Ovary (tissue), 9 donors: Measurements from ENCODE around the gene MAST4. TPM values are rescaled to one million over a fixed set of nuclear protein-coding genes. Genes with fewer than 3 reads are reported as not detected.

Experiments
- DNase-seq, 5 donors: peaks; one replicate each; pipeline ENCODE4 v3.0.0-alpha.2; 2019 to 2020
- H3K27ac ChIP-seq, 2 donors: fragments of 200-600 bp; one replicate each; pipeline versions ENCODE4 v1.5.1 to v1.8.0; 2019 to 2022
- H3K27me3 ChIP-seq: fragments of 200-600 bp; one replicate; pipeline ENCODE4 v1.8.0; 2022
- H3K36me3 ChIP-seq: fragments of 200-600 bp; sonication (generic); one replicate; pipeline ENCODE4 v1.5.1; 2019
- H3K4me1 ChIP-seq: one replicate; pipeline ENCODE4 v1.8.1; 2013; ENCODE audit warnings: mild to moderate bottlenecking, moderate library complexity; ENCODE audit not compliant: insufficient read depth
- H3K4me3 ChIP-seq: fragments of 200-600 bp; sonication (generic); one replicate; pipeline ENCODE4 v1.5.1; 2017
- H3K9me3 ChIP-seq, 2 donors: fragments of 200-600 bp in 1 of 2; sonication (generic) in 1 of 2; one replicate each; pipeline versions ENCODE4 v1.5.1 to v1.8.1; 2013 to 2019; ENCODE audit warnings: mild to moderate bottlenecking in 1 of 2, moderate library complexity in 1 of 2
- EP300 ChIP-seq: sonication (generic); formaldehyde crosslinking; IDR thresholded peaks from one replicate; pipeline ENCODE4 v1.6.1; 2017; ENCODE audit warnings: antibody characterized with exemption
- POLR2A ChIP-seq: fragments of 450-650 bp; IDR thresholded peaks from one replicate; pipeline ENCODE4 v1.6.1; 2017; ENCODE audit warnings: antibody characterized with exemption, mild to moderate bottlenecking, moderate library complexity
- WGBS, 3 donors: extraction: QIAGEN DNeasy Blood & Tissue Kit in 1 of 3; methylation state at CpG; one replicate each; pipeline versions ENCODE4 v1.1.5 to v1.1.7; 2013 to 2017; 5-methylcytosine and 5-hydroxymethylcytosine counted together
- intact Hi-C, 4 donors: fragments of 100-400 bp; cut with DNase I; formaldehyde crosslinking; loops; one replicate each; pipeline versions ENCODE4 v1.11.0 to v1.15.1; 2022 to 2023
- polyA plus RNA-seq, 2 donors: library from polyadenylated mRNA; stranded (reverse); fragments of 200-250 nt in 1 of 2; fragments of 350-450 nt in 1 of 2; fragmentation: Illumina TruSeq in 1 of 2; extraction: RNeasy Lipid Tissue Mini Kit (QIAGEN cat#74804) in 1 of 2; gene quantifications; one replicate each; pipeline ENCODE4 v1.2.3, GENCODE V29; 2013 to 2014
- total RNA-seq, 7 donors: library from RNA; depleted of rRNA in 2 of 7; stranded (reverse); fragments of >200 nt in 2 of 7; fragmentation: NEBNext Ultra II Directional in 3 of 7; extraction: Animal tissue kit (Norgen Biotek cat#: 25700) in 3 of 7; gene quantifications; one replicate each; pipeline versions ENCODE4 v1.1.0 to v1.2.4, GENCODE V29; 2016 to 2023
- TF ChIP-seq, protein P1 (sequence below), 3 donors: fragments of 450-650 bp in 2 of 3; fragments of 200-600 bp in 1 of 3; IDR thresholded peaks; one replicate each; pipeline versions ENCODE4 v1.5.1 to v1.8.0; 2016 to 2022; ENCODE audit warnings: antibody characterized with exemption in 3 of 3, mild to moderate bottlenecking in 1 of 3
- donor health status: DM: no; HTN: no; CAD: no; lungs with moderate emphysema.
- donor health status: DM: no; HTN: no; CAD: no.
- donor health status: Bipolar disorder and iron deficiency.
- donor health status: DM: yes; HTN: yes; CAD: no.
- donor health status: DM: no; HTN: no; CAD: no.
- donor health status: DM: yes; HTN: yes; CAD: no.

The MAST4 gene
- total and polyA plus RNA-seq, 9 donors, result 11.6 to 86.3 (median 57.6) TPM

DNA sequence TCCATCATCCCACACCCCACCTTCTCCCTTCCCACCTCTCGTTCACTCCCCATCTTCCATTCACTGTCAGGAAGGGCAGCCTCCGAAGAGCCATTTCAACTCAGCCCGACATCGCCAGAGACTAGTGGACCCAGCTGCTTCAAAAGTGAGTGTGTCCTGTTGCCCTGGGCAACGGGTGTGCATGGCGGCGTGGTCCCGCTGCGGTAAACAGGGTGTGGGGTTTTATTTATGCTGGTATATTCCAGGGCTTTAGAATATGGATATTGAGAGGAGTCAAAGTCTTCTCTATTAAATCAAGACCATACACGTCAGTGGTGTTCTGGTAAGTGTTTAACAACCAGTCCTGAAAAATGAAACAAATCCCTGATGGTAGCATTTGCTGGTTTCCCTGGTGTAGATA lies 274.5 kb downstream of the MAST4 start:
- intact Hi-C loops, result no loop called here
- DNase-seq, result no peak
- TF ChIP-seq EP300, result no peak
- no peak for TF ChIP-seq POLR2A
- TF ChIP-seq, protein P1, sequence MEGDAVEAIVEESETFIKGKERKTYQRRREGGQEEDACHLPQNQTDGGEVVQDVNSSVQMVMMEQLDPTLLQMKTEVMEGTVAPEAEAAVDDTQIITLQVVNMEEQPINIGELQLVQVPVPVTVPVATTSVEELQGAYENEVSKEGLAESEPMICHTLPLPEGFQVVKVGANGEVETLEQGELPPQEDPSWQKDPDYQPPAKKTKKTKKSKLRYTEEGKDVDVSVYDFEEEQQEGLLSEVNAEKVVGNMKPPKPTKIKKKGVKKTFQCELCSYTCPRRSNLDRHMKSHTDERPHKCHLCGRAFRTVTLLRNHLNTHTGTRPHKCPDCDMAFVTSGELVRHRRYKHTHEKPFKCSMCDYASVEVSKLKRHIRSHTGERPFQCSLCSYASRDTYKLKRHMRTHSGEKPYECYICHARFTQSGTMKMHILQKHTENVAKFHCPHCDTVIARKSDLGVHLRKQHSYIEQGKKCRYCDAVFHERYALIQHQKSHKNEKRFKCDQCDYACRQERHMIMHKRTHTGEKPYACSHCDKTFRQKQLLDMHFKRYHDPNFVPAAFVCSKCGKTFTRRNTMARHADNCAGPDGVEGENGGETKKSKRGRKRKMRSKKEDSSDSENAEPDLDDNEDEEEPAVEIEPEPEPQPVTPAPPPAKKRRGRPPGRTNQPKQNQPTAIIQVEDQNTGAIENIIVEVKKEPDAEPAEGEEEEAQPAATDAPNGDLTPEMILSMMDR (IDR thresholded peaks at IDR 0.05), result no peak

DNA sequence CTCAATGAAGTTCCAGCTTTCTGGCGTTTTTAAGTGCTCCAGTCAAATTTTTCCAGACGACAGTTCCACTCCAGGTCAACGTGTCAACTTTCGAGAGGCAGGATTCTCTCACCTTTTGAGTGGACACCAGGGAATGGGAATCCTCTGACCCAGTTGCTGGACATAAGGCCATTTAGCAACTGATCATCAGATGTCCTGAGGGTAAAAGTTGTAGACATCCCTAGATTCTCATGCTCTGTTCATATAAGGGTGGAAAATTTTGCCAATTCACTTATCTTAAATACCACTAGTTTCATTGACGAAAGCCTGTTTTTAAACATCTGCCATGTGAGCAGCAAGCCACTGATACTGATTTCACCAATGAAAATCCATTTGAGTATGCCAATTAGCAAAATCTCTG lies 275.5 kb downstream of the MAST4 start:
- no peaks in the 10 kb centered on the region for H3K9me3 ChIP-seq
- no peak overlapping the region for H3K4me3 ChIP-seq
- DNase-seq, result no peak
- intact Hi-C loops, result no loop called here
- no peaks in the 10 kb centered on the region for H3K27me3 ChIP-seq
- H3K4me1 ChIP-seq, result no peaks in the 10 kb centered on the region
- no peaks in the 10 kb centered on the region for H3K36me3 ChIP-seq
- 92 to 95% (median 93%) methylated on average over 5 of the region's 5 CpGs for WGBS, 3 donors
- no peak overlapping the region for H3K27ac ChIP-seq
- TF ChIP-seq EP300 (no peak), POLR2A (no peak)
- TF ChIP-seq, protein P1 (IDR thresholded peaks at IDR 0.05), result no peak

More for the DNA sequence above, 274.5 kb downstream of the MAST4 start:
- Histone ChIP-seq H3K27me3 (no peaks in the 10 kb centered on the region), H3K9me3 (no peaks in the 10 kb centered on the region), H3K4me1 (no peaks in the 10 kb centered on the region), H3K4me3 (no peak overlapping the region), H3K36me3 (no peaks in the 10 kb centered on the region), H3K27ac (no peak overlapping the region)
- WGBS, 3 donors, result 95 to 97% (median 97%) methylated on average over 10 of the region's 10 CpGs

DNA sequence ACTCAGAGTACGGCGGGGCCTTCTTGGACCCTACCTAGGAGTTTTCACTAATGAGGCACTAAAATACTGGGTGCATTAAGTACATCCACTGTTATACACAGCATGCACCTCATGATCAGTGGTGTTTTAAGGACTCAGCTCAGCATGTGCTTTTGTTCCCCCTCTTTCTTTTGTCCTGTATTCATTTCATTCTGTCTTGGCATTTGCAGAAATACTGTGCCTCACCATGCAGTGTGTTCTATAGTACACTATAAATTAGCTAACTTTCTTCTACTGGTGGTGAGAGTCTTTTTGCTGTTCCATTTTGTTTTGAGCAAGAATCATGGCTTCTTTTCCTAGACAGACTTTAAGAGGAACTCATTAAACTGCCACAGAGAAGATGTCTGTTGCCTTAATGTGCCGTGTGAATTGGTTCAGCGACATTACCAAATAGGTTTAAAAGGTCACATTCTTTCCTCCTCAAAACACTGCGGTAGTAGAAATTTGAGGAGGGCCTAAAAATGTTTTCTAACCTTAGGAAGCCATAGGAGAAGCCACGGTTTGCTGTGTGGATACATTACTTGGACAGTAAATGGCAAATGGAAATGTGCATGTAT lies 276.6 kb downstream of the MAST4 start:
- Histone ChIP-seq H3K9me3 (no peaks in the 10 kb centered on the region), H3K4me3 (no peak overlapping the region), H3K4me1 (no peaks in the 10 kb centered on the region), H3K27ac (no peak overlapping the region), H3K27me3 (no peaks in the 10 kb centered on the region), H3K36me3 (no peaks in the 10 kb centered on the region)
- intact Hi-C loops, result no loop called here
- TF ChIP-seq, protein P1 (IDR thresholded peaks at IDR 0.05), result no peak
- TF ChIP-seq POLR2A (no peak), EP300 (no peak)
- 90 to 94% (median 93%) methylated on average over 6 of the region's 6 CpGs for WGBS, 3 donors
- DNase-seq, result no peak

DNA sequence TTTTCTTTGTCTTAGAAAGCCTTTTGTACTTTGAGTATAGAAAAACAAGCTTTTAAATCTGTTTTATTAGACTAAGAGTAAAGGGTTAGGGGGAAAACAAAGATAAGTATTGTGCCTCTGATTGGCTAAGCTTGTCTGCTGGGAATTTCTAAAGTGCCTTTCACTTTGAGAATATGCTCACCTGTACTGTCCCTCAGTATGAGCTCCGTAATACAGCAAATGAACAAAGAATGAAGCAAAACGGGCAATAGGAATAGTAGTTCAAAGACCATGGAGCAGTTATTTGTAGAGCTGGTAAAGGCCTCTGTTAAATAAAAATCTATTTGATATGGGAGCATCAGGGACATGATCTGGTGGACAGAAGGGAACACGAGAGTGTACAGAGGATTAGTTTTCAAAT lies 277.8 kb downstream of the MAST4 start:
- no peak overlapping the region for H3K4me3 ChIP-seq

More for the DNA sequence above, 277.8 kb downstream of the MAST4 start:
- WGBS, 3 donors, result 89 to 92% (median 92%) methylated on average over 3 of the region's 3 CpGs
- intact Hi-C loops, result no loop called here
- Histone ChIP-seq H3K27ac (no peak overlapping the region), H3K36me3 (no peaks in the 10 kb centered on the region), H3K4me1 (no peaks in the 10 kb centered on the region), H3K27me3 (no peaks in the 10 kb centered on the region), H3K9me3 (no peaks in the 10 kb centered on the region)
- TF ChIP-seq EP300 (no peak), POLR2A (no peak)
- TF ChIP-seq, protein P1 (IDR thresholded peaks at IDR 0.05), result no peak
- no peak for DNase-seq
